ENCODE measurements around the gene PLD5.
"Not testable (repeated sequence)": the region's sequence is repeated elsewhere in the genome, so short reads cannot be mapped to it uniquely, and the experiment has no call there.

PLD5 gene

GRCh38 chr1:242477944-242478343 is 46.6 kb downstream of the PLD5 start:
- DNase-seq: no peak

GRCh38 chr1:242470774-242471173 is 53.7 kb downstream of the PLD5 start:
- no peak for DNase-seq

- DNase-seq: no peak
Observed at GRCh38 chr1:242468784-242469183, 55.7 kb downstream of the PLD5 start.

GRCh38 chr1:242467556-242468145 is 56.8 kb downstream of the PLD5 start:
- no peak for DNase-seq

GRCh38 chr1:242462867-242463266 is 61.6 kb downstream of the PLD5 start:
- DNase-seq: no peak

GRCh38 chr1:242459740-242460139 is 64.8 kb downstream of the PLD5 start:
- not testable (repeated sequence) for DNase-seq

GRCh38 chr1:242456726-242457269 is 67.7 kb downstream of the PLD5 start:
- DNase-seq: no peak

- no peak for DNase-seq
Observed at GRCh38 chr1:242455052-242455361, 69.5 kb downstream of the PLD5 start.

- DNase-seq: no peak
Observed at GRCh38 chr1:242454262-242455051, 70.0 kb downstream of the PLD5 start.

- DNase-seq: no peak
Observed at GRCh38 chr1:242452573-242452972, 71.9 kb downstream of the PLD5 start.

- no peak for DNase-seq
Observed at GRCh38 chr1:242449661-242450060, 74.8 kb downstream of the PLD5 start.

GRCh38 chr1:242448910-242449645 is 75.4 kb downstream of the PLD5 start:
- no peak for DNase-seq

GRCh38 chr1:242447689-242448088 is 76.8 kb downstream of the PLD5 start:
- DNase-seq: no peak

GRCh38 chr1:242440757-242441156 is 83.7 kb downstream of the PLD5 start:
- DNase-seq: no peak

- DNase-seq: no peak
Observed at GRCh38 chr1:242435200-242435599, 89.3 kb downstream of the PLD5 start.

- DNase-seq: no peak
Observed at GRCh38 chr1:242432491-242433095, 91.9 kb downstream of the PLD5 start.

- DNase-seq: no peak
Observed at GRCh38 chr1:242431786-242432185, 92.7 kb downstream of the PLD5 start.

- DNase-seq: no peak
Observed at GRCh38 chr1:242430956-242431355, 93.5 kb downstream of the PLD5 start.

GRCh38 chr1:242428399-242429190 is 95.9 kb downstream of the PLD5 start:
- DNase-seq: no peak

GRCh38 chr1:242427519-242427918 is 97.0 kb downstream of the PLD5 start:
- DNase-seq: no peak

- DNase-seq: no peak
Observed at GRCh38 chr1:242426271-242426905, 98.1 kb downstream of the PLD5 start.

GRCh38 chr1:242425232-242425631 is 99.3 kb downstream of the PLD5 start:
- no peak for DNase-seq

Measured in bone marrow (tissue), 2 donors.